Gastroesophageal sphincter (tissue), 3 donors: ENCODE data around the gene DIAPH3.

Experiments
- CTCF ChIP-seq, 4 experiments: fragments of 200-600 bp in 2 of 4; fragments of 450-650 bp in 2 of 4; sonication (generic) in 1 of 4; IDR thresholded peaks; one replicate each; pipeline ENCODE4 v1.5.1; 2017 to 2019; ENCODE audit warnings: antibody characterized with exemption in 4 of 4, mild to moderate bottlenecking in 2 of 4, moderate library complexity in 2 of 4
- EP300 ChIP-seq: sonication (generic); formaldehyde crosslinking; IDR thresholded peaks from one replicate; pipeline ENCODE4 v1.6.1; 2017; ENCODE audit warnings: antibody characterized with exemption, mild to moderate bottlenecking

GRCh38 chr13:60121337-60121687 is 42.4 kb downstream of the DIAPH3 start:
- TF ChIP-seq EP300: no peak
- no peak for TF ChIP-seq CTCF (IDR thresholded peaks at IDR 0.05)
